ENCODE measurements around the gene SLC12A9.
A peak's percentile ranks its signal among the peaks of the same experiment; 100 is the strongest.
"Not testable (repeated sequence)": the region's sequence is repeated elsewhere in the genome, so short reads cannot be mapped to it uniquely, and the experiment has no call there.

The SLC12A9 gene

GRCh38 chr7:100826514-100827329 lies 25.8 kb upstream of the SLC12A9 start:
- DNase-seq = no peak

GRCh38 chr7:100827330-100828226 lies 24.9 kb upstream of the SLC12A9 start, which contains the start of gene EPHB4:
TSS of gene EPHB4 (minus strand) at chr7:100827523. CDS start at chr7:100827030, 493 bp downstream.
- DNase-seq = no peak

- no peak for DNase-seq
Measured at GRCh38 chr7:100829150-100829716, 23.3 kb upstream of the SLC12A9 start.

GRCh38 chr7:100830396-100830795 lies 22.1 kb upstream of the SLC12A9 start:
- DNase-seq = no peak

- DNase-seq = no peak
Measured at GRCh38 chr7:100832281-100832633, 20.3 kb upstream of the SLC12A9 start.

GRCh38 chr7:100835903-100836811 lies 16.4 kb upstream of the SLC12A9 start:
- DNase-seq = no peak

- DNase-seq = no peak
Measured at GRCh38 chr7:100836812-100837098, 15.8 kb upstream of the SLC12A9 start.

GRCh38 chr7:100837099-100837836 lies 15.2 kb upstream of the SLC12A9 start:
- DNase-seq = peak; percentile 87

GRCh38 chr7:100839361-100839760 lies 13.2 kb upstream of the SLC12A9 start:
- no peak for DNase-seq

- no peak for DNase-seq
Measured at GRCh38 chr7:100840470-100841100, 11.9 kb upstream of the SLC12A9 start.

- no peak for DNase-seq
Measured at GRCh38 chr7:100847360-100847759, 5.2 kb upstream of the SLC12A9 start.

- DNase-seq = no peak
Measured at GRCh38 chr7:100854146-100854895, 1.8 kb downstream of the SLC12A9 start.

GRCh38 chr7:100854899-100855298 lies 2.4 kb downstream of the SLC12A9 start:
- DNase-seq = not testable (repeated sequence)

GRCh38 chr7:100855515-100855914 lies 3.0 kb downstream of the SLC12A9 start:
- DNase-seq = no peak

- no peak for DNase-seq
Measured at GRCh38 chr7:100856871-100857282, 4.4 kb downstream of the SLC12A9 start.

GRCh38 chr7:100859856-100860255 lies 7.3 kb downstream of the SLC12A9 start:
- no peak for DNase-seq

GRCh38 chr7:100860702-100861615 lies 8.4 kb downstream of the SLC12A9 start:
- no peak for DNase-seq

GRCh38 chr7:100861616-100861985 lies 9.1 kb downstream of the SLC12A9 start:
- DNase-seq = no peak

- DNase-seq = no peak
Measured at GRCh38 chr7:100863406-100863950, 11.0 kb downstream of the SLC12A9 start.

Measured in CD4-positive, alpha-beta T cell treated with Interleukin-6 for 4 hours (primary cell).